GM21619 (cell line): Measurements from ENCODE around the gene MAST4.

Experiments
- ATAC-seq: cut with Tn5 transposase; IDR thresholded peaks from one replicate; pipeline ENCODE4 v1.9.1; 2021; ENCODE audit not compliant: unreplicated experiment

Gene MAST4

GRCh38 chr5:66945389-66946349 is 349.5 kb downstream of the MAST4 start:
- peak; percentile 99 for ATAC-seq

GRCh38 chr5:66947458-66947857 is 351.3 kb downstream of the MAST4 start:
- no peak for ATAC-seq

GRCh38 chr5:66949066-66949465 is 352.9 kb downstream of the MAST4 start:
- no peak for ATAC-seq

- no peak for ATAC-seq
Measured at GRCh38 chr5:66952153-66952552, 356.0 kb downstream of the MAST4 start.

GRCh38 chr5:66956439-66956838 is 360.2 kb downstream of the MAST4 start:
- no peak for ATAC-seq

- no peak for ATAC-seq
Measured at GRCh38 chr5:66958201-66958979, 362.2 kb downstream of the MAST4 start.

- ATAC-seq = no peak
Measured at GRCh38 chr5:66958980-66959641, 362.9 kb downstream of the MAST4 start.

- ATAC-seq = no peak
Measured at GRCh38 chr5:66959653-66960052, 363.5 kb downstream of the MAST4 start.

GRCh38 chr5:66960369-66961137 is 364.4 kb downstream of the MAST4 start:
- ATAC-seq = no peak

- no peak for ATAC-seq
Measured at GRCh38 chr5:66963559-66963971, 367.4 kb downstream of the MAST4 start.

- ATAC-seq = no peak
Measured at GRCh38 chr5:66966439-66966838, 370.2 kb downstream of the MAST4 start.

- no peak for ATAC-seq
Measured at GRCh38 chr5:66967102-66967501, 370.9 kb downstream of the MAST4 start.

- ATAC-seq = no peak
Measured at GRCh38 chr5:66967826-66968262, 371.7 kb downstream of the MAST4 start.

GRCh38 chr5:66969484-66969883 is 373.3 kb downstream of the MAST4 start:
- no peak for ATAC-seq

GRCh38 chr5:66969963-66970362 is 373.8 kb downstream of the MAST4 start:
- ATAC-seq = no peak

- ATAC-seq = no peak
Measured at GRCh38 chr5:66972004-66972403, 375.8 kb downstream of the MAST4 start.

- no peak for ATAC-seq
Measured at GRCh38 chr5:66974256-66974655, 378.1 kb downstream of the MAST4 start.

- ATAC-seq = no peak
Measured at GRCh38 chr5:66976108-66976507, 379.9 kb downstream of the MAST4 start.

- no peak for ATAC-seq
Measured at GRCh38 chr5:66979738-66980137, 383.5 kb downstream of the MAST4 start.

GRCh38 chr5:66981266-66982055 is 385.3 kb downstream of the MAST4 start:
- no peak for ATAC-seq
